HG03097 (cell line): ENCODE measurements around the gene SET.

Source experiments
- ATAC-seq: cut with Tn5 transposase; IDR thresholded peaks from one replicate; pipeline ENCODE4 v1.9.1; 2021; ENCODE audit not compliant: unreplicated experiment, low FRiP score

Gene SET

DNA sequence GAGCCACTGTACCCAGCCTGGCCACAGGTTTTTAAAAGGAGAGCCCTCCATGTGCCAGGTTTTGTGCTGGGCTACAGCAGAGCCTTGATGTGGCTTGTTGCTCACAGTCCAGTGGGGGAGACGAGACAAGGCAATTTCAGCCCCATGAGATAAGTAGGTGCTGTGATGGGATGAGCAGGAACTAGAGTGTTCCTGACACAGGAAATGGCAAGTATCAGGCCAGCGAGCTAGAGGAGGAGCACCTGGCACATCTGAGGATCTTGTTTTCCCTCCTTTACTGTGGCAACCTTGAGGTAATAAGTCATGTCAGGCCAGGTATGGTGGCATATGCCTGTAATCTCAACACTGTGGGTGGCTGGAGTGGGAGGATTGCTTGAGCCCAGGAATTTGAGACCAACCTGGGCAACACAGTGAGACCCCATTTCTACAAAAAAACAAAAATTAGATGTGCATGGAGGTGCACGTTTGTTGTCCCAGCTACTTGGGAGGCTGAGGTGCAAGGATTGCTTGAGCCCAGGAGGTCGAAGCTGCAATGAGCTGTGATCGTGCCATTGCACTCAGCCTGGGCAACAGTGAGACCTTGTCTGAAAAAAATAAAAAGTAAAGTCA lies 38.7 kb downstream of the SET start:
- no peak for ATAC-seq

DNA sequence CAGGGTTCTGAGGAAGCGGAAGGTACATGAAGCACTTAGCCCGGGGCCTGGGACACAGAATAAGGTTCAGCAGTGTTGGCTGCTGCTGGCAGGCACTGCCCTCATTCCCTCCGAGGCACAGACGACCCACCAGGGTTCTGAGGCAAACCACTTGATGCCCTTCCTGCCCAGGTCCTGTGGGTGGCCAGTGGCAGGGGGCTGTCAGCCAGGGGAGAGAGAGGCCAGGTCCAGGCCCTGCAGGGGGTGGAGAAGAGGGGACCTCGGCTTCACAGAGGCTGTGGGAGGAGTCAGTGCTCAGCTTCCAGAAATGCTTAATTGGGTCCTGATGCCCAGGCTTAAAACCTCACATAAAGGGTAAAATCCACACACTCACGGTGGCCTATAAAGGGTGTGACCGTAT lies 39.3 kb downstream of the SET start:
- no peak for ATAC-seq

GRCh38 chr9:128729302-128729701 lies 40.3 kb downstream of the SET start:
- ATAC-seq = no peak

DNA sequence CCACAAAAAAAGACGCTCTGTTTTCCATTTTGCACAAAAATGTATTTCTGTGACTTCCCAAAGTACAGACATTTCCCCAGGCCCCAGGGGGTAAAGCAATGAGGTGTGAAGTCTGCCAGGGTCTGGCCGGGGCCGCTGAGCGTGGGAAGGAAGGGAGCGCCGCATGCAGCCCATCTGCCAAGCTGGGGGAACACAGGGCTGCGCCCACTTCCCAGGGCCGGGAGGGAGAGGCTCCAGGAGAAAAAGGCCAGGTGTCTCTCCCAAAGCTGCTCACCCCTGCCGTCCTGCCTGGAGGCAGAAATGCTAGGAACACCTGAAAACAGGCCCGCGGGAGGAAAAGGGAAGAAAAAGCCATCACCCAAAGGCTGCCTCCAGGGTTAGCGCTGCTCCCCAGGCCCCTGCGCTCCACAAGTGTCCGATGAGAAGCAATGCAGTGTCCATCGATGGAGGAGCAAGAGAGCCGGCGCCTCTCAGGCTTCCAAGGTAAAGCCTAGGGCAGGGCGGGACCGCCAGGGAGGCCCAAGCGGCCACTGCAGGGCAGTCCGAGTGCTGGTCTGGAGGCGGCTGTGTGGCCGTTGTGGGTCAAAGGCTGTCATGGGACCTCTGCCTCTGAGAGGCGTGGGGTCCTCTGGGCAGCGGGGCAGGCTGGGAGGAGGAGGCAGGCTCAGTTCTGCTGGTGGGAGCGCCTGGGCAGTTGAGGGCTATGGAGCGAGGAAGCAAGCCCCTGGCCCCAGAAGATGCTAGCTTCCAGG lies 40.9 kb downstream of the SET start:
- ATAC-seq = no peak

- ATAC-seq = no peak
Measured at GRCh38 chr9:128731093-128731492, 42.1 kb downstream of the SET start.

DNA sequence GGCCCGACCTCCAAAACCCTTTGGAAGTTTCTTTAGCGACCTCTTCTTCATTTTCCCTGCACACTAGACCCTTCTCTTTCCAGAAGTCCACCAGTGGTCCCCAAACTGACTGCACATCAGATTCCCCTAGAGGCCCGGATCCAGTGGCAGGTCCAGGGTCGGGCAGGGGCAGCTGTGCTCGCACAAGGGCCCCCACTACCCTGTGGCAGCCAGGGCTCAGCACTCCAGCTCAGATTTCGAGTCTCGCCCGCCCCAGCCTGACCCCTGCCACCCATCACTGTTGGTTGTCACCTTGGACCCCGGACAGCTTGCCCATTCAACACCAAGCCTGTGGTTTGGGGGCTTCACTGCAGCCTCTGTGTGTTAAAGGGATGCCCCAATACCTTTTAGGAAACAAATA lies 42.7 kb downstream of the SET start:
- no peak for ATAC-seq

GRCh38 chr9:128732576-128732975 lies 43.6 kb downstream of the SET start:
- ATAC-seq = no peak

GRCh38 chr9:128733256-128733655 lies 44.2 kb downstream of the SET start:
- ATAC-seq = no peak

DNA sequence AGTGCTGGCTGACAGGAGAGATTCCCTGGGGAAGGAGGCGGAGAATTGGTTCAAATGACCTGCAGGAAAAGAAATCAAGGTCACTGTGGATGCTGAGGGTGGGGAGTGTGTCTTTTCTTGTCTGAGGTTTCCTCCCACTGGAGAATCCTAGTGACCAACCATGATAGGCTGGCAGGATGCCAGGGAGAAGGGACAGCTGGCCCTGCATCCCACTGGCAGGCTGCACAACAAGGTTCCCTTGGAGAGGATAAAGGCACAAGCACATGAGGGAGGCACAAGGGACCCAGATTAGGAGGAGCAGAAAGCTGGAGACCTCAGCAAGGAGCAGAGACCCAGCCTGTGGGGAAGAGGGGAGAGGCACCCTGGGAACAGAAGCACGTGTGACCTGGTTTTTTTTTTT lies 46.4 kb downstream of the SET start:
- ATAC-seq = no peak

DNA sequence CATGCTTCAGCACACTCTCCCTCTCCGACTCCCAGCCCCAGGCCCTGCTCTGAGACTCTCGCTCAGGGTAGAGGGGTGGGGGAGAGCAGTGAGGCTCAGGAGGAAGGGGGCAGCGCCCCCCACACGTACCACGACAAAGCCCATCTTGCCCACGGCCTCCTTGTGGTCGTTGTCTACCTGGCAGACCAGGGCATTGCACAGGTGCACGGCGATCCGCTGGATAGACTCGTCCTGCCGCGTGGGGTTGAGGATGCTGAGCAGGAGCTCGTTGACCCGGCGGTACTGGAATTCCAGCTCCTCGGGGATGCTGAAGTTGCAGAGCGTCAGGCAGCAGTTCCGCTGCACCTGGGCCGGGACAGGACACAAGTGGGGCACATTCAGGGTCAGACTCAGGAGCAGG lies 53.4 kb downstream of the SET start:
- no peak for ATAC-seq

- no peak for ATAC-seq
Measured at GRCh38 chr9:128743421-128743820, 54.4 kb downstream of the SET start.
